Left forelimb (tissue), 1 donor: Measurements from ENCODE around the gene IFNL1.
"Not testable (repeated sequence)": the region's sequence is repeated elsewhere in the genome, so short reads cannot be mapped to it uniquely, and the experiment has no call there.

Experiments
- DNase-seq: peaks from one replicate; pipeline ENCODE4 v3.0.0-alpha.2; 2018; ENCODE audit warnings: low spot score

The IFNL1 gene

GRCh38 chr19:39270036-39270871, 26.0 kb upstream of the IFNL1 start:
- no peak for DNase-seq

- DNase-seq, result not testable (repeated sequence)
These were observed 22.3 kb upstream of the IFNL1 start for GRCh38 chr19:39273859-39274258.

GRCh38 chr19:39275578-39275977, 20.6 kb upstream of the IFNL1 start:
- no peak for DNase-seq

GRCh38 chr19:39276740-39277139, 19.5 kb upstream of the IFNL1 start:
- no peak for DNase-seq

- DNase-seq, result no peak
These were observed 18.6 kb upstream of the IFNL1 start for GRCh38 chr19:39277598-39277997.

- no peak for DNase-seq
These were observed 14.2 kb upstream of the IFNL1 start for GRCh38 chr19:39282021-39282420.

GRCh38 chr19:39284032-39284431, 12.2 kb upstream of the IFNL1 start:
- no peak for DNase-seq

- no peak for DNase-seq
These were observed 2.8 kb upstream of the IFNL1 start for GRCh38 chr19:39293394-39293793.

GRCh38 chr19:39296906-39297305, 699 bp downstream of the IFNL1 start:
- DNase-seq, result no peak

GRCh38 chr19:39297931-39298634, 1.9 kb downstream of the IFNL1 start:
- no peak for DNase-seq

GRCh38 chr19:39299404-39299803, 3.2 kb downstream of the IFNL1 start:
- DNase-seq, result no peak

- DNase-seq, result no peak
These were observed 3.6 kb downstream of the IFNL1 start for GRCh38 chr19:39299832-39300231.

- DNase-seq, result no peak
These were observed 4.8 kb downstream of the IFNL1 start for GRCh38 chr19:39301021-39301420.

- no peak for DNase-seq
These were observed 5.4 kb downstream of the IFNL1 start for GRCh38 chr19:39301562-39301961.

- no peak for DNase-seq
These were observed 7.4 kb downstream of the IFNL1 start for GRCh38 chr19:39303373-39304184.

GRCh38 chr19:39304185-39304513, 7.9 kb downstream of the IFNL1 start:
- DNase-seq, result no peak

GRCh38 chr19:39304701-39305571, 8.7 kb downstream of the IFNL1 start:
- no peak for DNase-seq

- no peak for DNase-seq
These were observed 9.9 kb downstream of the IFNL1 start for GRCh38 chr19:39306075-39306474.

GRCh38 chr19:39307046-39307821, 11.0 kb downstream of the IFNL1 start:
- DNase-seq, result no peak

GRCh38 chr19:39307822-39308530, 11.8 kb downstream of the IFNL1 start:
- no peak for DNase-seq
